AG09319 (cell line): ENCODE results near the gene SAPCD2.
A peak's percentile ranks its signal among the peaks of the same experiment; 100 is the strongest.
"Not testable (repeated sequence)": the region's sequence is repeated elsewhere in the genome, so short reads cannot be mapped to it uniquely, and the experiment has no call there.

Experiments used
- DNase-seq: peaks from one replicate; pipeline ENCODE4 v3.0.0-alpha.2; 2010; ENCODE audit warnings: low read depth; ENCODE audit errors: extremely low read depth
- TF ChIP-seq, protein P1 (sequence below): IDR thresholded peaks from 2 replicates; pipeline ENCODE4 v1.5.1; 2011; ENCODE audit warnings: low read depth, mild to moderate bottlenecking, inconsistent platforms, low read length, moderate library complexity

The SAPCD2 gene

GRCh38 chr9:137064027-137064879 is 6.1 kb downstream of the SAPCD2 start:
- TF ChIP-seq, protein P1, sequence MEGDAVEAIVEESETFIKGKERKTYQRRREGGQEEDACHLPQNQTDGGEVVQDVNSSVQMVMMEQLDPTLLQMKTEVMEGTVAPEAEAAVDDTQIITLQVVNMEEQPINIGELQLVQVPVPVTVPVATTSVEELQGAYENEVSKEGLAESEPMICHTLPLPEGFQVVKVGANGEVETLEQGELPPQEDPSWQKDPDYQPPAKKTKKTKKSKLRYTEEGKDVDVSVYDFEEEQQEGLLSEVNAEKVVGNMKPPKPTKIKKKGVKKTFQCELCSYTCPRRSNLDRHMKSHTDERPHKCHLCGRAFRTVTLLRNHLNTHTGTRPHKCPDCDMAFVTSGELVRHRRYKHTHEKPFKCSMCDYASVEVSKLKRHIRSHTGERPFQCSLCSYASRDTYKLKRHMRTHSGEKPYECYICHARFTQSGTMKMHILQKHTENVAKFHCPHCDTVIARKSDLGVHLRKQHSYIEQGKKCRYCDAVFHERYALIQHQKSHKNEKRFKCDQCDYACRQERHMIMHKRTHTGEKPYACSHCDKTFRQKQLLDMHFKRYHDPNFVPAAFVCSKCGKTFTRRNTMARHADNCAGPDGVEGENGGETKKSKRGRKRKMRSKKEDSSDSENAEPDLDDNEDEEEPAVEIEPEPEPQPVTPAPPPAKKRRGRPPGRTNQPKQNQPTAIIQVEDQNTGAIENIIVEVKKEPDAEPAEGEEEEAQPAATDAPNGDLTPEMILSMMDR = peak; percentile 96
- DNase-seq = no peak

DNA sequence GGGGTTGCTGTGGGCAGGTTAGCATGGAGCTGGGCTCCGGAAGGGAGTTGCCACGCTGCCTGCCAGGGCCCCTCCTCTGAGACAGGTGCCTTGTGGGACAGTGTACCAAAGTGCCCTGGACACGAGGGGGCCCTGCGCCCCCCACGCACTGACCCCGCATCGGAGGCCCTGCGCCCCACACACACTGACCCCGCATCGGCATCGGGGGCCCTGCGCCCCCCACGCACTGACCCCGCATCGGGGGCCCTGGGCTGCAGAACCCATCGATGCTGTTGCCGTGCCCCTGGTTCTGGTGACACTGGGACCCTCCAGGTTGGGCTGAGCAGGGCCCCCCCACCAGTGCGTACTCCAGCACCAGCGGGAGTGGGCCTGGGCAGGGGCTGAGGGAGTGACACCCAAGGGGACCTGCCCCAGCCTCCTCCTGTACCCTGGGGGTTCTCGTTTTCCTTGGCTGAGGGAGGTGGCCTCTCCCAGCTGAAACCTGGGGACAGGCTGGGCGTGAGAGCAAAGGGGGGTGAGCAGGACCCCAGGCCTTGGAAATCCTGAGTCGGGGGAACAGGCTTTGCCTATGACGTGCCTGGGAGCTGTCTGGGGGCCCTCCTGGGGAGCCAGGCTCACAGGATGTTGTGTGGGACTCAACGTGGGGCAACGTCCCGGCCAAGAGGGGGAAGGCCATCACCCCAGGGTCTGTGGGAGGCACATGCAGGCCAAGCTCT is 6.9 kb downstream of the SAPCD2 start:
- no peak for DNase-seq
- TF ChIP-seq, protein P1 = no peak

DNA sequence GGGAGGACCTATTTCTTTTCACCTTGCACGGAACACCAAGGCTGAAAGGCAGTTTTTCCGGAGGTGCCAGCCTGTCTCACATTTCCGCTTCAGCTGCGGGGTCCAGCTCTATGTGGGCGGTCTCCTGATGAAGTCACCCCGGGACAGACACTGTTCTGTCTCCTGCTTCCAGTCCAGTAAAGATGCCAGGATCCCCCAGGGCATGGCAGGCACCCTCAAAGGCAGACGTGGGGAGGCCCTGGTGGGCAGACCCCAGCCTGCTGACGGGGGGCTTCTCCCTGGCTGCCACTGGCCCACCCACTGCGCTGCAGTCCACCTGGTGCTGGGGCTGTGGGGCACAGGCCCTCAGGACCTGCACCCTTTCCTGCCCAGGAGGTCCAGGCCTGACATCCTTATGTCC is 7.6 kb downstream of the SAPCD2 start:
- DNase-seq = not testable (repeated sequence)

DNA sequence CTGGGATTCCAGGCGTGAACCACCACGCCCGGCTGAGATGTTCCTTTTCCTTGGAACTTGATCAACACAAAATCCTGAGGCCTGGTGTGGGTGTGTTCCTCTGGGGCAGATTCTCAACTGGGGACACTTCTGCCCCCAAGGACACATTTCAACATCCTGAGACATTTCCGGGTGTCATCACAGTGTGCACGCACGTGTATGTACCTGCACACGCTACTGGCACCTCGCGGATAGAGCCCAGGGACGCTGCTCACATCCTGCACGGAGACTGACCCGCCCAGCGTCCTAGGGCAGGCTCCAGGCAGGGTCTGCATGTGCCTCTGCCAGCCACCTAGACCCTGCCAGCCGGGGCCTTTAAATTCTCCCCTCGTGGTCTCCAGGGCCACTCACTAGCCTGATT is 8.0 kb downstream of the SAPCD2 start:
- TF ChIP-seq, protein P1 = no peak

GRCh38 chr9:137058521-137059234 is 11.7 kb downstream of the SAPCD2 start:
- DNase-seq = no peak
- TF ChIP-seq, protein P1 = no peak

More for the DNA sequence above, 8.0 kb downstream of the SAPCD2 start:
- DNase-seq = no peak

- TF ChIP-seq, protein P1 = no peak
- DNase-seq = no peak
Measured at GRCh38 chr9:137057545-137057944, 12.8 kb downstream of the SAPCD2 start.

GRCh38 chr9:137056739-137057415 is 13.5 kb downstream of the SAPCD2 start:
- no peak for DNase-seq
- TF ChIP-seq, protein P1 = no peak
